ENCODE results near the gene NCAN. TPM values are rescaled to one million over a fixed set of nuclear protein-coding genes. Genes with fewer than 3 reads are reported as not detected.
"Not testable (repeated sequence)": the region's sequence is repeated elsewhere in the genome, so short reads cannot be mapped to it uniquely, and the experiment has no call there.

NCAN gene
- total and polyA plus RNA-seq, 7 donors = 0.03 TPM; not detected in 6

DNA sequence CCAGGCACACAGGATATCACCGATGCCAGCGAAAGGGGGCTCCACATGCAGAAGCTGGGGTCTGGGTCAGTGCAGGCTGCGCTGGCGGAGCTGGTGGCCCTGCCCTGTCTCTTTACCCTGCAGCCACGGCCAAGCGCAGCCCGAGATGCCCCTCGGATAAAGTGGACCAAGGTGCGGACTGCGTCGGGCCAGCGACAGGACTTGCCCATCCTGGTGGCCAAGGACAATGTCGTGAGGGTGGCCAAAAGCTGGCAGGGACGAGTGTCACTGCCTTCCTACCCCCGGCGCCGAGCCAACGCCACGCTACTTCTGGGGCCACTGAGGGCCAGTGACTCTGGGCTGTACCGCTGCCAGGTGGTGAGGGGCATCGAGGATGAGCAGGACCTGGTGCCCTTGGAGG, 7.2 kb downstream of the NCAN start:
- H3K4me3 ChIP-seq = no peak overlapping the region
- no peak for DNase-seq
- no peaks in the 10 kb centered on the region for H3K36me3 ChIP-seq (ENCODE audit: insufficient read depth in 1 of 2, low read depth in 1 of 2)
- intact Hi-C loops (cut with DNase I) = no loop called here
- 83 to 86% (median 85%) methylated on average over 21 of the region's 21 CpGs for WGBS, 3 donors
- H3K27ac ChIP-seq = no peak overlapping the region
- no peaks in the 10 kb centered on the region for H3K4me1 ChIP-seq
- TF ChIP-seq, protein P1, sequence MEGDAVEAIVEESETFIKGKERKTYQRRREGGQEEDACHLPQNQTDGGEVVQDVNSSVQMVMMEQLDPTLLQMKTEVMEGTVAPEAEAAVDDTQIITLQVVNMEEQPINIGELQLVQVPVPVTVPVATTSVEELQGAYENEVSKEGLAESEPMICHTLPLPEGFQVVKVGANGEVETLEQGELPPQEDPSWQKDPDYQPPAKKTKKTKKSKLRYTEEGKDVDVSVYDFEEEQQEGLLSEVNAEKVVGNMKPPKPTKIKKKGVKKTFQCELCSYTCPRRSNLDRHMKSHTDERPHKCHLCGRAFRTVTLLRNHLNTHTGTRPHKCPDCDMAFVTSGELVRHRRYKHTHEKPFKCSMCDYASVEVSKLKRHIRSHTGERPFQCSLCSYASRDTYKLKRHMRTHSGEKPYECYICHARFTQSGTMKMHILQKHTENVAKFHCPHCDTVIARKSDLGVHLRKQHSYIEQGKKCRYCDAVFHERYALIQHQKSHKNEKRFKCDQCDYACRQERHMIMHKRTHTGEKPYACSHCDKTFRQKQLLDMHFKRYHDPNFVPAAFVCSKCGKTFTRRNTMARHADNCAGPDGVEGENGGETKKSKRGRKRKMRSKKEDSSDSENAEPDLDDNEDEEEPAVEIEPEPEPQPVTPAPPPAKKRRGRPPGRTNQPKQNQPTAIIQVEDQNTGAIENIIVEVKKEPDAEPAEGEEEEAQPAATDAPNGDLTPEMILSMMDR (IDR thresholded peaks at IDR 0.05) = no peak
- H3K27me3 ChIP-seq (ENCODE audit: insufficient read depth in 3 of 3, low read length in 2 of 3) = peaks cover 0 to 26% (median 7%) of the 10 kb centered on the region in 3 donors
- no peaks in the 10 kb centered on the region for H3K9me3 ChIP-seq
- no peak for ATAC-seq

DNA sequence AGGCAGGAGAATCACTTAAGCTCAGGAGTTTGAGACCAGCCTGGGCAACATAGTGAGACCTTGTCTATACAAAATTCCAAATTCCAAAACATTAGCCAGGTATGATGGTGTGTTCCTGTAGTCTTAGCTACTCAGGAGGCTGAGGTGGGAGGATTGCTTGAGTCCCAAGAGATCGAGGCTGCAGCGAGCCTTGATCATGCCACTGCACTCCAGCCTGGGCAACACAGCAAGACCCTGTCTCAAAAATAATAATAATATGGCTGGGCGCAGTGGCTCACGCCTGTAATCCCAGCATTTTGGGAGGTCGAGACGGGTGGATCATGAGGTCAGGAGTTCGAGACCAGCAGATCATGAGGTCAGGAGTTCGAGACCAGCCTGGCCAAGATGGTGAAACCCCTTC, 9.2 kb downstream of the NCAN start:
- H3K9me3 ChIP-seq; H3K27ac ChIP-seq; ATAC-seq; intact Hi-C loops (cut with DNase I); DNase-seq; H3K36me3 ChIP-seq (ENCODE audit: insufficient read depth in 1 of 2, low read depth in 1 of 2); H3K4me3 ChIP-seq; H3K4me1 ChIP-seq: not testable (repeated sequence)
- peaks cover 0 to 32% (median 9%) of the 10 kb centered on the region in 3 donors for H3K27me3 ChIP-seq (ENCODE audit: insufficient read depth in 3 of 3, low read length in 2 of 3)
- WGBS, 3 donors = 76 to 82% (median 81%) methylated on average over 8 of the region's 8 CpGs

DNA sequence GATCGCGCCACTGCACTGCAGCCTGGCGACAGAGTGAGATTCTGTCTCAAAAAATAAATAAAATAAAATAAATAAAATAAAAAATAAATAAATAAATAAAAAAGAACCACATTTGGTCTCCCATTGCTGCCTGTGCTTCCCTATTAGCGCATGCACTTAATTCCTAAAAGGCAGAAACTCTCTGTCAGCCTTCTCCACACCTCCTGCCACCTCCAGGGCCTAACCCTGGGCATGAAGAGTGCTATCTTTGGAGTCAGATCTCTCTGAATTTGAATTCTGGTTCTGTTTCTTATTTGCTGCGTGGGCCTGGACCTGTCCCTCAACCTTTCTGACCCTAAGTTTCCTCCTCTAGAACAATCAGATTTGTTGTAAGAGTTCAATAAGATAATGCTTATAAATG, 11.3 kb downstream of the NCAN start:
- Histone ChIP-seq H3K27me3 (ENCODE audit: insufficient read depth in 3 of 3, low read length in 2 of 3) (peaks cover 0 to 39% (median 14%) of the 10 kb centered on the region in 3 donors), H3K4me1 (no peaks in the 10 kb centered on the region), H3K27ac (no peak overlapping the region), H3K36me3 (ENCODE audit: insufficient read depth in 1 of 2, low read depth in 1 of 2) (no peaks in the 10 kb centered on the region), H3K4me3 (no peak overlapping the region), H3K9me3 (no peaks in the 10 kb centered on the region)
- intact Hi-C loops (cut with DNase I) = no loop called here
- TF ChIP-seq, protein P1 (IDR thresholded peaks at IDR 0.05) = no peak
- WGBS, 3 donors = 82 to 87% (median 84%) methylated on average over 5 of the region's 5 CpGs
- ATAC-seq (no peak), DNase-seq (no peak)

DNA sequence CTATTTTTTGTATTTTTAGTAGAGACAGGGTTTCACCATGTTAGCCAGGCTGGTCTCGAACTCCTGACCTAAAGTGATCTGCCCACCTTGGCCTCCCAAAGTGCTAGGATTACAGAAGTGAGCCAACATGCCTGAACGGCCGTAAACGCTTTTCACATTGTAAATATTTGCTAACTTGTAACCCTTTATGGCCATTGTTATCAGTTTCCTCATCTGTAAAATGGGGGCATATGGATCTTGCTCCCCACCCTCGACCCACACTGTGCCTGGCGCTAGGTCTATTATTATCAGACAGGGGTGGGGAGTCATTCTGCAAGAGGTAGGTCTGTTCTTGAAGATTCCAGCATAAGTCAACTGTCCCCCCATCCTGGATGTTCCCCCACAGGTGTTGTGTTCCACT, 11.9 kb downstream of the NCAN start:
- DNase-seq = no peak
- ATAC-seq = no peak
- H3K4me1 ChIP-seq = no peaks in the 10 kb centered on the region
- no peak overlapping the region for H3K27ac ChIP-seq
- no peak overlapping the region for H3K4me3 ChIP-seq
- no peaks in the 10 kb centered on the region for H3K36me3 ChIP-seq (ENCODE audit: insufficient read depth in 1 of 2, low read depth in 1 of 2)
- 73 to 77% (median 76%) methylated on average over 6 of the region's 6 CpGs for WGBS, 3 donors
- intact Hi-C loops (cut with DNase I) = no loop called here
- H3K9me3 ChIP-seq = no peaks in the 10 kb centered on the region
- TF ChIP-seq, protein P1 (IDR thresholded peaks at IDR 0.05) = no peak
- H3K27me3 ChIP-seq (ENCODE audit: insufficient read depth in 3 of 3, low read length in 2 of 3) = peaks cover 0 to 44% (median 19%) of the 10 kb centered on the region in 3 donors

DNA sequence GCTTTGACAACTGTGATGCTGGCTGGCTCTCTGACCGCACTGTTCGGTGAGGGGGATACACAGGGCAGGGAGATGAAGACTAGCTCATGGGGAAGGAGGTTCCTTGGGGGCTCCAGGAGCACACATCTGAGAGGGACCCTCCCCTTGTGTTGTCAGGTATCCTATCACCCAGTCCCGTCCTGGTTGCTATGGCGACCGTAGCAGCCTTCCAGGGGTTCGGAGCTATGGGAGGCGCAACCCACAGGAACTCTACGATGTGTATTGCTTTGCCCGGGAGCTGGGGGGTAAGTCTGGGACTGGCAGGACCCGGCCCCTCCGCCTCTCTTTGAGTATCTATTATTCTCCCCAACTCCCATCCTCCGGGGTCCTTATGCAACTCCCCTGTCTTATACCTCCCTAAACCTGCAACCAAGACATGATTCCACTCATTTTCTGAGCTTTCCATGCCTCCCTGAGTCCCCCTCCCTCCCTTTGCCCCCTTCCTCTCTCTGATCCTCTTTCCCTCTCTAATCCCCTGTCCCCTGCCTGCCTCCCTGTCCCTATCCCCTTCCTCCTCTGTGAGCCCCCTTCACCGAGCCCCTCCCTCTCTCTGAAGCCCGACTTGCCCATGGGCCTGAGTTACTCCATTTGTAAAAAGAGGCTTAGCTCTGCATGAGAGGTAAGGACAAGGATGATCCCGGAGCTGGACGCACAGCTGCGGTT, 12.5 kb downstream of the NCAN start:
- Histone ChIP-seq H3K27me3 (ENCODE audit: insufficient read depth in 3 of 3, low read length in 2 of 3) (peaks cover 0 to 47% (median 21%) of the 10 kb centered on the region in 3 donors), H3K9me3 (no peaks in the 10 kb centered on the region), H3K27ac (no peak overlapping the region), H3K4me3 (no peak overlapping the region), H3K36me3 (ENCODE audit: insufficient read depth in 1 of 2, low read depth in 1 of 2) (no peaks in the 10 kb centered on the region), H3K4me1 (no peaks in the 10 kb centered on the region)
- TF ChIP-seq, protein P1 (IDR thresholded peaks at IDR 0.05) = no peak
- ATAC-seq = no peak
- 59 to 61% (median 60%) methylated on average over 17 of the region's 17 CpGs for WGBS, 3 donors
- intact Hi-C loops (cut with DNase I) = no loop called here
- DNase-seq = no peak
